Measurements from ENCODE around the gene CLPSL1. TPM values are rescaled to one million over a fixed set of nuclear protein-coding genes. Genes with fewer than 3 reads are reported as not detected.

Gene CLPSL1
- total and polyA plus RNA-seq, 2 of the 13 experiments (the other 11 are each of a cell fraction or from before 2014, with no cell fraction given) = not detected

DNA sequence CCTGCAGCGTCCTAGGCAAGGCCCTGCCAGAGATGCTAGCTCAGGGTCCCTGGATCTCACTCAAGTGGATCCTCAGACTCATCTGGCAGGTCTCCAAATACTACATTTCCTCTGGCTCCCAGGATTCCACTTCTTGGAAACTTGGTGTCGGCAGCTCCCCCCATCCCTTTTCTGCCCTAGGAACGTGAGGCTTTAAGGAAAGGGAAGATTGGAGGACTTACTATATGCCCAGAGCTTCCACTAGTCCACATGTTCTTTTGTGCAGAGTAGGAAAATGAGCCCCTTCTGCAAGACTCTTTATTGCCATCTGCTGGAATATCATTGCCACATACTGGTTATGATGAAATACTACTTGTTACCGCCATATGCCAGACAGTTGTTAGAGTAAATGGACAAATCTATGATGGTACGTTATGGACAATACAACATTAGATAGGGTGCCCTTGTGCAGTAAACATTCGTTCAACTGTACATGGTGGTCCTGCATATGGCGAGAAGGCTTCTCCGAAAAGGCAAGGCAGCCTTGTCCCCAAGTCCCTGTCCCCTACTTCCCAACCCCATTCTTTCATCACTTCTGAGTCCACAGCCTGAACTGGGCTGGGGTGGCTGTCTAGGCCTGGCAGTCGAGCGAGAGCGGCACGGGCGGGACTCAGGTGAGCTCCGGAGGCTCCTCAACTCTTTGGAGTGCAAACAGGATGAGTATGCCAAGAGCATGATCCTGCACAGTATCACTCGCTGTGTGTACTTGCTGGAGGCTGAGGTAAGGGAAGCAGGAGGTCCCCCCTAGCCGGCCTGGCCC is 43.2 kb upstream of the CLPSL1 start (continued):
- TF ChIP-seq ZNF83 (CRISPR knock-in tag; IDR thresholded peaks at IDR 0.05; ENCODE audit: borderline replicate concordance) (no peak), ZNF672 (CRISPR knock-in tag; IDR thresholded peaks at IDR 0.05) (no peak), ZNF737 (CRISPR knock-in tag; IDR thresholded peaks at IDR 0.05; ENCODE audit: borderline replicate concordance) (no peak), ATAD3A (CRISPR knock-in tag; IDR thresholded peaks at IDR 0.05) (no peak), POLR2AphosphoS2 (IDR thresholded peaks at IDR 0.05; ENCODE audit: low read depth, low read length) (no peak), HCFC1 (IDR thresholded peaks at IDR 0.05; ENCODE audit: low read depth, low read length) (no peak), ZNF549 (CRISPR knock-in tag; IDR thresholded peaks at IDR 0.05) (no peak), GATAD1 (CRISPR knock-in tag; IDR thresholded peaks at IDR 0.05) (no peak), ZNF10 (CRISPR knock-in tag; IDR thresholded peaks at IDR 0.05; ENCODE audit: borderline replicate concordance, low read depth) (no peak), ZNF44 (CRISPR knock-in tag; IDR thresholded peaks at IDR 0.05) (no peak), FOXP1 (IDR thresholded peaks at IDR 0.05) (no peak), FOXP1 (CRISPR knock-in tag; IDR thresholded peaks at IDR 0.05) (no peak), SPEN (CRISPR knock-in tag; IDR thresholded peaks at IDR 0.05; ENCODE audit: low read depth) (no peak), FOXC1 (CRISPR knock-in tag; IDR thresholded peaks at IDR 0.05; ENCODE audit: borderline replicate concordance) (no peak), ZNF878 (CRISPR knock-in tag; IDR thresholded peaks at IDR 0.05) (no peak), MEF2D (CRISPR knock-in tag; IDR thresholded peaks at IDR 0.05) (0 out of 2 replicates have a peak, but pooled peaks have one; percentile 12), ADNP (CRISPR knock-in tag; IDR thresholded peaks at IDR 0.05) (no peak), DNMT1 (CRISPR knock-in tag; IDR thresholded peaks at IDR 0.05) (no peak), POLR2G (IDR thresholded peaks at IDR 0.05; ENCODE audit: low read depth, low read length) (no peak), WIZ (CRISPR knock-in tag; IDR thresholded peaks at IDR 0.05) (0 out of 2 replicates have a peak, but pooled peaks have one; percentile 23), ZNF484 (CRISPR knock-in tag; IDR thresholded peaks at IDR 0.05; ENCODE audit: borderline replicate concordance, low read depth) (no peak), MIXL1 (CRISPR knock-in tag; IDR thresholded peaks at IDR 0.05) (0 out of 2 replicates have a peak, but pooled peaks have one; percentile 31), ZNF614 (CRISPR knock-in tag; IDR thresholded peaks at IDR 0.05; ENCODE audit: borderline replicate concordance) (peak; percentile 20; the same call in 1 of the 2 replicates), ZNF430 (CRISPR knock-in tag; IDR thresholded peaks at IDR 0.05) (no peak), ZSCAN31 (CRISPR knock-in tag; IDR thresholded peaks at IDR 0.05; ENCODE audit: low read depth) (0 out of 2 replicates have a peak, but pooled peaks have one; percentile 40)
- TF ChIP-seq, protein P1, sequence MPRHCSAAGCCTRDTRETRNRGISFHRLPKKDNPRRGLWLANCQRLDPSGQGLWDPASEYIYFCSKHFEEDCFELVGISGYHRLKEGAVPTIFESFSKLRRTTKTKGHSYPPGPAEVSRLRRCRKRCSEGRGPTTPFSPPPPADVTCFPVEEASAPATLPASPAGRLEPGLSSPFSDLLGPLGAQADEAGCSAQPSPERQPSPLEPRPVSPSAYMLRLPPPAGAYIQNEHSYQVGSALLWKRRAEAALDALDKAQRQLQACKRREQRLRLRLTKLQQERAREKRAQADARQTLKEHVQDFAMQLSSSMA (CRISPR knock-in tag; IDR thresholded peaks at IDR 0.05) = 0 out of 2 replicates have a peak, but pooled peaks have one; percentile 34
- TF ChIP-seq, protein P2, sequence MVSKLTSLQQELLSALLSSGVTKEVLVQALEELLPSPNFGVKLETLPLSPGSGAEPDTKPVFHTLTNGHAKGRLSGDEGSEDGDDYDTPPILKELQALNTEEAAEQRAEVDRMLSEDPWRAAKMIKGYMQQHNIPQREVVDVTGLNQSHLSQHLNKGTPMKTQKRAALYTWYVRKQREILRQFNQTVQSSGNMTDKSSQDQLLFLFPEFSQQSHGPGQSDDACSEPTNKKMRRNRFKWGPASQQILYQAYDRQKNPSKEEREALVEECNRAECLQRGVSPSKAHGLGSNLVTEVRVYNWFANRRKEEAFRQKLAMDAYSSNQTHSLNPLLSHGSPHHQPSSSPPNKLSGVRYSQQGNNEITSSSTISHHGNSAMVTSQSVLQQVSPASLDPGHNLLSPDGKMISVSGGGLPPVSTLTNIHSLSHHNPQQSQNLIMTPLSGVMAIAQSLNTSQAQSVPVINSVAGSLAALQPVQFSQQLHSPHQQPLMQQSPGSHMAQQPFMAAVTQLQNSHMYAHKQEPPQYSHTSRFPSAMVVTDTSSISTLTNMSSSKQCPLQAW (CRISPR knock-in tag; IDR thresholded peaks at IDR 0.05) = no peak
- TF ChIP-seq, protein P3, sequence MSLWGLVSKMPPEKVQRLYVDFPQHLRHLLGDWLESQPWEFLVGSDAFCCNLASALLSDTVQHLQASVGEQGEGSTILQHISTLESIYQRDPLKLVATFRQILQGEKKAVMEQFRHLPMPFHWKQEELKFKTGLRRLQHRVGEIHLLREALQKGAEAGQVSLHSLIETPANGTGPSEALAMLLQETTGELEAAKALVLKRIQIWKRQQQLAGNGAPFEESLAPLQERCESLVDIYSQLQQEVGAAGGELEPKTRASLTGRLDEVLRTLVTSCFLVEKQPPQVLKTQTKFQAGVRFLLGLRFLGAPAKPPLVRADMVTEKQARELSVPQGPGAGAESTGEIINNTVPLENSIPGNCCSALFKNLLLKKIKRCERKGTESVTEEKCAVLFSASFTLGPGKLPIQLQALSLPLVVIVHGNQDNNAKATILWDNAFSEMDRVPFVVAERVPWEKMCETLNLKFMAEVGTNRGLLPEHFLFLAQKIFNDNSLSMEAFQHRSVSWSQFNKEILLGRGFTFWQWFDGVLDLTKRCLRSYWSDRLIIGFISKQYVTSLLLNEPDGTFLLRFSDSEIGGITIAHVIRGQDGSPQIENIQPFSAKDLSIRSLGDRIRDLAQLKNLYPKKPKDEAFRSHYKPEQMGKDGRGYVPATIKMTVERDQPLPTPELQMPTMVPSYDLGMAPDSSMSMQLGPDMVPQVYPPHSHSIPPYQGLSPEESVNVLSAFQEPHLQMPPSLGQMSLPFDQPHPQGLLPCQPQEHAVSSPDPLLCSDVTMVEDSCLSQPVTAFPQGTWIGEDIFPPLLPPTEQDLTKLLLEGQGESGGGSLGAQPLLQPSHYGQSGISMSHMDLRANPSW (CRISPR knock-in tag; IDR thresholded peaks at IDR 0.05; ENCODE audit: borderline replicate concordance) = no peak
